Measurements from ENCODE around the gene EIF2B2.
A peak's percentile ranks its signal among the peaks of the same experiment; 100 is the strongest.
"Not testable (repeated sequence)": the region's sequence is repeated elsewhere in the genome, so short reads cannot be mapped to it uniquely, and the experiment has no call there.

Gene EIF2B2

DNA sequence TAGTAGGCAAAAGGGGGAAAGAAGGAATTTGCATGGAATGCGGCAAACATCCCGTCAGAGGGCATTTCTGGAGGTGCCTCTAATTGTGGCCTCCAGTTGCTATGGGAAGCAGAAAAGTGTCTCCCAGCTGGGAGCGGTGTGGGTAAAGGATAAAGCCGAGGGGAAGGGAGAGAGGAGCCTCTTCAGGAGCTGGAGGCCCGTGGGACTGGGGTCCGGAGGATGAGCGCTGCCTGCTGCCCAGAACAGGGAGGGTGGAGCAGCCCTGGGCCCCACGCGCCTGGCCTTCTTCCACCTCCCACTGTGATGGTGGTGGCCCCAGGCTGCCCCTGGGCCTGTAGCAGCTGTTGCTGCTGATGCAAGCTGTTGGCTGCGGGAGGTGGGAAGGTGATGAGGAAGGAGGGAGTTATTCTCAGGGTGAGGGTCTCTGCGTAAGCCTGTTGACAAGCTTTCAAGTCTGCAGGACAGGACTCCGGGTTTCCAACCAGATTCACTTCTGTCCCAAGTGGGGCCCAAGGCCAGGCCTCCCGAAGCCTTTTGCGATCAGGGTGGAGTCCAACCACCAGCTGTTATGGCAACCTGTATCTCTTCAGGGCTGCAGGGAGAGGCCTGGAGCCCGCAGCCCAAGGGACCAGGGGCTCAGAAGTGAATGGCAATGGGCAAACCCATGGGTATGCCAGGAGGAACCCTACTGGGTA lies 28.2 kb upstream of the EIF2B2 start:
- no peak for DNase-seq (ENCODE audit: low read depth)

DNA sequence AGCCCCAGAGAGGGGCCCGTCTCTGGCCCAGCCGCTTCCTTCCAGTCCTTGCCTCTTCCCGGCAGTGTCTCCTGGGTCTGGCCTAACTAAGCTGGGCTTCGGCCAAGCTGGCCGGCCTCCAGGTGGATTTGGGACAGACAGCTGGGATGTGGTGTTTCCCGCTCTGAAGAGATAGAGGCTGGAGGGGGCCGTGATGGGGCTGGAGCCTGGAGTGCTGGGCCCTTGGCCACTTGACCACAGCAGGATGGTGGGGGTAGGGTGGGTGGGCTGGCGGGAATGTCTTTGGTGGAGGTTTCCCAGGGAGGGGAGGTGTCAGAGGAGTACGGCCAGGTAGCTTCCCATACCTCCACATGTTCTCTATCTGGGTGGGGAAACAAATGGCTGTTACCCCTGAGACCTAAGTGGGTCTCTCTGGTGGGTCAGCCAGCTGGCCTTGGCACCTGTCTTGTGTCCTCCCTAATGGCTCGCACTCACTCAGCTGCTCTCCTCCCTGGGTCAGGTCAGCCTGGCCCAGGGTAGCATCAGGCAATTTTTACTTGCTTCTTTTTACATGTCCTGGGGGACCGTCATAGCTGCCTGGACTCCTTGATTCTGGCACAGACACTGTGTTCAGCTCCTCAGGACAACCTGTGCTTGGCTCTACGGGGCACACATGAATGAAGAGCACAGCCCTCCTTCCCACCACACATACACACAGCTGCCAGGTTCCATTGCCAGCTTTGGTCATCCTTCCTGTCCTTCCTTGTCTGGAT lies 27.5 kb upstream of the EIF2B2 start:
- no peak for DNase-seq (ENCODE audit: low read depth)

DNA sequence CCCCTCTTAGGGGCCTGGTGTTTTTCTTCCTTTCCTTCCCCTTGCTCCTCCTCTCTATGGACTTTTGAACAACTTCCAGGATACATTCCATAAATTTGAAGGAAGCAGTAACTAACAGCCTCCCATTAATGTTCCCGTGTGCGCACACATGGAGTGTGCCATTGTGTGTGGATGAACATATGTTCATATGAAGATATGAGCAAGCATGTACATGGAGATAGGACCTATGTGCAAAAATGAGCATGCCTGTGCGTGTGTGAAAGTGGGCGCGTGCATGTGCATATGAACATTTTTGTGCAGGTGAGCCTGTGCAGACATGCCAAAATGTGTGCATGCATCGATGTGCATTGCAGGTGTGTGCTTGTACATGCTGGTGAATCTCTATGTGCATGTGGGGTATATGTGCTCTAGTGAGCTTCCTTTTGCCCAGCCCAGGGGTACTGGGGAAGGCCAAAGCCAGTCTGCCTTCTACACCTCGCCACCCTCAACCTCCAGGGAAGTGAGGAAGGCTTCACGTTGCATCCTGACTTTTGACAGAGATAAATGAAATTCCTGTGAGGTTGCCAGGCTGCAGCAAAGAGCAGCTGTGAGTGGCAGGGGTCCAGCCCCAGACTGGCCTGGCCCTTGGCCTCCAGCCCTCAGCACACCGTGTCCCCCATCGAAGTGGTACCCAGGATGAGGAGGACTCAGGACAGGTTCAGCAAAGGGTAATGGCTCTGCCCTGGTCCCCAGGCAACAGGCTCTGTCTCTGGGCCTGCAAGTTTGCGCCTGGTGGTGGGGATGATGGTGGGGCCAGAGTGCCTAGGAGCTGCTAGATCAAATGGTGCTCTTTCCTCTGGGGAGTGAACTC lies 26.2 kb upstream of the EIF2B2 start:
- DNase-seq (ENCODE audit: low read depth) = no peak

DNA sequence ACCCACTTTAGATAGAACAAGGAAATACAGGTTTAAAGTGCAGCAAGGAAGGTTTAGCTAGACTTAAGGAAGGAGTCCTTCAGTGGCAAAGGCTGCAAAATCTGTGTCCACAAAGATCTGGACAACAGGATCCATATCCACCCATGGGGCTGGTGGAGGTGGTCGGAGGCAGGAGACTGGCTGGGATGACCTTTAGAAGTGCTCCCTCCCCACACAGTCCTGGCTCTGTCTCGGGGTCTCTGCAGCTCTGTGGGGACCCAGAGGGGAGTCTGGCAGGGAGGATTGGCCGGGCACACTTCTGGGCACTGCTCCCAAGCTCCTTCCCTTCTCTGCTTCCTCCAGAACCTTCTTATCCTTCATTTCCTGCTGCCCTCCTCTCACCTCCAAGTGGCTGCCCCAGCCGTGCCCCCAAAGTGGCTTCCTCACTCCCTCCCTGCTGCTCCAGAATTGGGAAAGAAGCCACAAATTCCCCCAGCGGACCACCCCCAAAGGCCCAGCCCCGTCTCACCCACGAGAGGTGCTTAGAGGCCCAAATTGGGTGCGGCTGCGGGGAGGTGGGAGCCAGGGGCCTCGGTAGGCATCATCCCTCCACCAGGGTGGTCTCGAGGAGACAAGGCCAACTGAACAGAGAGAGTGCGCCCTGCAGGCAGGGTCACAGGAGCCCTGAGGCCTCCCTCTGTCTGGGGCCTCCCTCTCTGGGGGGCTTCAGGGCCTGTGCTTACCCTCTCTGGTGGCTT lies 25.4 kb upstream of the EIF2B2 start:
- no peak for DNase-seq (ENCODE audit: low read depth)

DNA sequence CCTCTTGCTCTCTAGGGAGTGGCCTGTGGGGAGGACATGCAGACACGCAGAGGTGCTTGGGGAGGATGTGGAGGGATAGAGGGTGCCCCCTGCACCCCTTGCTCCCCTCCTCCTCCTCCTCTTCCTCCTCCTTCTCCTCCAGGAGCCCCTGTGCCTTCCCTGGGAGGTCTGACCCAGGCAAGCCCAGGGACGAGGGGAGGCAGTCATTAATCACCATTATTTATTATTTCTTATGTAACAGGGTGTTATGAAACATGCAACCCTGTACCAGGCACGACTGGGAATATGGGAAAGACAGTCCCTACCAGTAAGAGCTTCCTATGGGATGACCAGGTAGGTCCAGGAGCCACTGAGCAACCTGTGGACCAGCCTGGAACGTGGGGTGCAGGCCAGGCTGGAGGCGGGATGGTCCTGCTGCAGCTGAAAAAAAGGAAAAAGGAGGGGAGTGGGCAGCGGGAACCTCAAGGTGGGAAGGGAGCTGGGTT lies 24.8 kb upstream of the EIF2B2 start:
- DNase-seq (ENCODE audit: low read depth) = no peak

DNA sequence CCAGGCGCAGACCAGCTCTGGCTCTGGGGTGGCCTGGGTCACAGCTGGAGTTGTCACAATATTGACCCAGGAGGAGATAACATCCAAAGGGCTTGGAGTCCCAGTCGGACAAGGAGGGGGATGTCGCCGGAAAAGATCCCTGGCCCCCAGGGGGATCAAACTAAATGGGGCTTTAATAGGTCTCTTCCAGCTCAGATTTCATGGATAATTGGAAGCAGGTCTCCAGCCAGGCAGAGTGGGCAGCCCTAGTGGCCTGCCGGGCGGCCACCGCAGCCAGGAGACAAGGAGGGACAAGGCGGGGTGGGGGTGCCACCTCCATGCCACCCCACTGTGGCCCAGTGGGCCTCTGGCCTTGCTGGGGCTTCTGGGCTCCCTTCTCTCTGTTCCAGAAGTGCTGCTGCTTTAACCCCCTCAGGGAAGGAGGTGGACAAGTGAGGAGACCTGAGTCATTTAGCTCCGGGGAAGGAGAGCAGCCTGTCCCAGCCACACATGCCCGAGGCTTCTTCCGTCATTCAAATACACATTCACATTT lies 24.2 kb upstream of the EIF2B2 start:
- DNase-seq (ENCODE audit: low read depth) = peak; percentile 73

DNA sequence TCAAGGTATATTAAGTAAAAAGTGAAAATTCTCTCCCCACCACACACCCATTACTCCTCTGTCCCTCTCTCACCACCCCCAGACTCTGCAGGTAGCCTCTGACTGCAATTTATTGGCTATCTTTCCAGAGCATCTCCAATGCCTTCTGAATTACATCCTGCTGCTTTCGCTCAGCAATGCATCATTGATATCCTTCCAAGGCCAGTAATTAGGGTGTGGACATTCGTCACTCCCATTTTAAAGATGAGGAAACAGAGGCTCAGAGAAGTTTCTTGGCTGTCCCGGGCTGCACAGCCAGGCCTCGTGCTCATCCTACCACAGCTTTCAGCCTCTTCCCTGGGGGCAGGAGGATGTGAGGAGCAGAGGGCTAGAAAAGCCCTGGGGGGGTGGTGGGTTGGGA lies 23.7 kb upstream of the EIF2B2 start:
- no peak for DNase-seq (ENCODE audit: low read depth)

DNA sequence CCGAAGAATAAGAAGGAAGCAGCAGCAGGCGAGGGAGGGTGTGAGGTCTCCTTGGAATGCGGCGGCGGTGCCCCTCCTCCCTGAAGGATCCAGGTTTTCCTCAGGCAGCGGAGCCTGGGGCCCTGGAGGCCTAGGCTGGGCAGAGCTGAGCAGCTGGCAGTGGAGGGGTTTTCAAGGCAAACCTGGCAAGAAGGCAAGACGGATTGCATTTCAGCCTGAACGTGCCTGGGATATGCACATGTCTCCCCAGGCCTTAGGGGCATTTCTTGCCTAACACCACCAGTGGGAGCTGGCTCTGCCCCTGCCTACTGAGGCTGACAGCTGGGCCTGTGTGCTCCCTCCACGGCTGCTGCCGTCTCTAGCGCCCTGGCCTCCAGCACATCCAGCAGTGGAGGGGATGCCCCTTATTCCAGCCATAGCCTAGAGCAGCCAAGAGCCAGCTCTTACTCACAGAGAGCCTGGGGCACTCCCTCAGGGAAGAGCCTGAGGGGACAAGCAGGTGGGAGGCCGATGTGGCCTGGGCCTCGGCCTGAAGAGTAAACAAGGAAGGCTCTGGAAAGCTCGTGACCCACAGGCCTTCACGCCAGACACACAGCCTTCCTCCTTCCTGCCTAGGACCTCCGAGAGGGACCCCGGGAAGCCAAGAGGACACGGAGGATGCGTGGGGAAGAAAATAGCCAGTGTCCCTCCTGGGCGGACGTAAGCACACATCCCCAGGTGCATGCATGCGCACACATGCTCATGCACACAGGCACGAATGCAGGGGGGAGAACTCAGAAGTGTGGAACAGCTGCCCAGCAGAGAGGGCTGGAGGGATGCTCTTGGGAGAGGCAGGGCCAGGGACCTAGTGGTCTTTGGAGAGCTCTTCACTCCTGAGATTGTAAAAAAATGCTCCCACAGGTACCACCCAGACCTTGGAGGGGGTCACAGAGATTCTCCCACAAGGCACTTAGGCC lies 23.0 kb upstream of the EIF2B2 start:
- DNase-seq (ENCODE audit: low read depth) = peak; percentile 72

DNA sequence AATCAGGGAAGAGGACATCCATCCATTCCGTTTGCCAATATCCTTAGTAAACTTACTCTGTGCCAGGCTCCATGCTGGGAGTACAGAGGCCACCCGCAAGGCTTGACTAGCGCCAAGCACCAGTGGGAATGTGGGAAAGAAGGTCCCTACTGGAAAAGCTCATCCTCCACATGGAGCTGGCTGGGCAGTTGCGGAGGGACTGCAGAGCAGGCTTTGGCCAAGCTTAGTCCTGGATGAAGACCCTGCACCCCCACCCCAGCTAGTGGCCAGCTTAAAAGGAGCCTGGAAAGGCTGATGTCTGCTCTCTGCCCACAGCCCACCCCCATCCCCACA lies 22.4 kb upstream of the EIF2B2 start:
- peak; percentile 43 for DNase-seq (ENCODE audit: low read depth)

DNA sequence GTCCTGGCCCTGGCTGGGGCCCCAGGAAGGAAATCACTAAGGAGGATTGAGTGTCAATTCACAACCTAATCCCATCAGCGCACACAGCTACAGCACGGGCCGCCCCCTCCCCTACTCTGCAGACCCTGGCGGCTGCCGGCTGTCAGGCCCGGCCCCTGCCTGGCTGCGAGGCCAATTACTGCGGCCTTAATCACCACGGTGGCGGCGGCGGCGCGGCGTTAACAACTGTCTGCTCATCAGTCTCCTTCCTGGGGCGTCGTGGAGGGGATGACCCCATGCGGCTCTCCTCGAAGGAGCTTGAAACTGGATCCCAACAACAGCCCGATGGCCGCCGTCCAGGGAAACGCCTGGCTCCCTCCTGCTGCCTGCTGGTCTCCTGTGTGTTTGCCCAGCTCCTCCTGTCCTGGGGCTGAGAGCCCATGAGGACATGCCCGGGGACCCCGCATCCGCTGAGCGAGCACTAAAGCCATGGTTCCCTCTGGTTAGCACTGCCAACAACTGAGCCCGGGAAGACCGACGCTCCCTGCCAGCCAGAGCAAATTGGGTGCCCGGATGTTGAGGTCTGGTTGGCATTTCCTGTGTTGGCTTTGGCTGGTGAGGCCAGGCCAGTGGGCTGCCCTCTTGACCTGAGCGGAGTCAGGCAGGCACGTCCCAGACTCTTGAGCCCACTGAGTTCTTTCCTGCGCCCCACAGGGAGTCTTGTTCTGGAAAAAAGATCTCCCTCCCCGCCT lies 21.8 kb upstream of the EIF2B2 start:
- peak; percentile 77 for DNase-seq (ENCODE audit: low read depth)

DNA sequence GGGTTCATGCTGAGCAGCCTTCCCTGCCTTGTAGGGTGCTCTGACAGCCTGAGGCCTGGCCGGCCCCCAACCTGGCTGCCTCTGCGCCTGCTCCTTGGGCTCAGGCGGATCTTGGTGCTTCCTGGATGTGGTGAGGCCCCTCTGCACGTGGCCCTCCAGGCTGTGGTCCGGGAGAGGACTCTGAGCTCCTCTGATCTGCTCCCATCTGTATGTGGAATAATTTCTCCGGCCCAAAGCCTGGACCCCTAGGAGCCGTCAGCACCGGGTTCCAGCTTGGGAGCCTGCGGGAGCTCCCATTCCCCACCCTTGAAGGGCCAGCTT lies 21.3 kb upstream of the EIF2B2 start:
- no peak for DNase-seq (ENCODE audit: low read depth)

DNA sequence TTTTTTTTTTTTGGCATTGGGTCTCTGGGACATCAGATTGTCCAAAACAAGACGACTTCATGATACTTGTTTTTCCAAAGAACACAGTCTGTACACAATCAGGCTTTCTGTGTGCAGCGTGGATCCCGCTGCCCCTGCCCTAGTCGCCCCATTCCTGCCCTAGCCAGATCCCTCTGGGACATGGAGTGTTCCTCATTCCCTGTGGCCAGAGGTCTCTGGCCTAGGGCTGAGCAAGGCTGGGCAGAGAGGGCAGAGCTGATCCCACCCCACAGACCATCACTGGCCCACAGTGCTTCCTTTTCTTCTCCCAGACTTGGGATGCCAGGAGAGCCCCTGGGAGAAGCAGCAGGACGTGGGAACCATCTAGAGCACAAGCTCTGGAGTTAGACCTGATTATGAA lies 20.9 kb upstream of the EIF2B2 start:
- no peak for DNase-seq (ENCODE audit: low read depth)

DNA sequence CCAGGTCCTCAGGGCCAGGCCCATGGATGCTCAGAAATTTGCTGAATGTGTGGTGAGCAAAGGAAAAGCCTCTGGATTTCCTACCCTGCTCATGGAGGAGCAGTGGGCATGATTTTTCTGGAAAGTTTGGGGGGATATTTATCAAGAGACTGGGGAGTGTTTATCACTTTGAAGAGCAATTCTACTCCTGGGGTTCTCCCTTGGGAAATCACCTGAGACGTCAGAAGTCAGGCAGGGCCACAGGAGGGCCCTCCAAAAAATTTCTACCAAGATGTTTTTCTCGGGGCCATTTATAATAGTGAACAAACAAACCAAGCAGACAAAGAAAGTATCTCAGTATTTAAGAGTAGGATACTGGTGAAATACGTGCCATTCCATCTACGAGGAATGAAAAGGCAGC lies 20.1 kb upstream of the EIF2B2 start:
- no peak for DNase-seq (ENCODE audit: low read depth)

DNA sequence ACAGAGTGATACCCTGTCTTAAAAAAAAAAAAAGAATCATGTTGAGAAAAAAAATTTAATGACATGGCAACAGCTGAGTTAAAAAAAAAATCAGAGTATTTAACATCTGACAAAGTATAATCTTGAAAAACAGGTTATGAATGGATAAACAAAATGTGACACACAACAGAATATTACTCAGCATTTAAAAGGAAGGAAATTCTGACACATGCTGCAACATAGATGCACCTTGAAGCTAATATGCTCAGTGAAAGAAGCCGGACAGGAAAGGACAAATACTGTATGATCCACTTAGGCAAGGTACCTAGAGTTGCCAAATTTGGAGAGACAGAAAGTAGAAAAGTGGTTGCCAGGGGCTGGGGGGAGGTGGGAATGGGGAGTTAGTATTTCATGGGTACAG lies 19.4 kb upstream of the EIF2B2 start:
- no peak for DNase-seq (ENCODE audit: low read depth)

DNA sequence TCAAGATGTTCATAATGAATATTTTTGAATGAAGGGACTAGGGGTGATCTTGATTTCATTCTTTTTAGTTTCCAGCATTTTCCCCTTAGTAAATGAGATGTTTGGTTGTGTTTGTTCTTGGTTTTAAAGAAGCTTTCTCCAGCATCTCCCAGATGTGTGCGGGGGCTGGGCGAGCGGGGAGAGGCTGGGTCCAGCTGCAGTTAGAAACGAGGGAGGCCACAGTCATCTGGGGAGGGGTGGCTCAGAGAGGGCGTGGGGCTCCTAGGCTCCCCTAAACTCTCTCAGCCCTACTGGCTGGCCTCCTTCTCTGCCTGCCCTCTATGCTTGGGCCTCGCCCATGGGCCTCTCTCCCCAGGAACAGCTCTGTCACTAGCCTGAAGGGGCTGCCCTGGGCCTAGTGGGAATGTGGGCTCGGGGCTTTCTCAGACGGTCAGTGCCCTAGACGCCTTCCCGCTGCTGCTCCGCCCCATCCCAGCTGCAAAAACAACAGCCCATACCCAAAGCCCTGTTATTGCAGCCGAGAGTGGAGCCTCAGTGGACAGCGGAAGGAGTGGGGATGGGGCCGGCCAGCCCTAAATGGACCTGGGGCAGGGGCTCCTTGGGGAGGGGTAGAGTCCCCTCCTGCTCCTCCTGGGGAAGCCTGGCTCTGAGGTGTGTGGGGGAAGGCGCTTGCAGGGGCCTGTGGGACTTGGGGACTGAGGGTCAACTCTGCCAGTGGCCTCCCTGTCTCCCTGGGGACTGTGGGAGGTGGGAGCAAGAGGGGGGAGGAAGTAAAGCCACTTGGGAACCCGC lies 18.3 kb upstream of the EIF2B2 start:
- no peak for DNase-seq (ENCODE audit: low read depth)

DNA sequence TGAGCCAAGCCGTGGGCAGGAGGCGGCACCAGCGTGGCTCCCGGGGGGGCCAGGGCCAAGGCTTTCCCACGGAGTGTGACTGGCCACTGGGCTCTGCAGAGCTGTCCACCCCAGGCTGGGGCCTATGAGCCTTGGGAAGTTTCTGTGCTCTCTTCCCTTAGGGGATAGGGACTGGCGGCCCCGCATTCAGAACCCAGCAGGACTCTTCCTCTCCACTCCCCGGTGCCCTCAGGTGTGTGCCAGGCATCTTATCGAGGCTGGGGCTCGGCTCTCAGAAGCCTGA lies 17.8 kb upstream of the EIF2B2 start:
- no peak for DNase-seq (ENCODE audit: low read depth)

DNA sequence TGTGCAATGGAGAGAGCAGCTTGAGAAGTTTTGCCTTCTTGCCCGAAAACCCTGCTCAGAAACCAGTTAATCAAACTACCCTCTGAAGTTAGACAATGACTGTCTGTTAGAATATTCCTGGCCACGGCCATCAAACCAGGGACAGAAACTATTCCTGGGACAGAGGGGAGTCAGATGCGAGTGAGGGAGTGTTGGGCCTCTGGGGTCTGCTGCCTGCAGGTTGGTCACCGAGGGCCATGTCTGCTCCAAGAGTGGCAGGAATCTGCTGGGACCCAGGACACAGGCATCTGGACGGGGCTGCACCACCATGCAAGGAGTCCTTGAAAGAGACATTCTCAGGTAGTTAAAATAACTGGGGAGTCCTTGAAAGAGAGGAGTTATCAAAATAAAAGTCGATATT lies 16.9 kb upstream of the EIF2B2 start:
- DNase-seq (ENCODE audit: low read depth) = no peak

DNA sequence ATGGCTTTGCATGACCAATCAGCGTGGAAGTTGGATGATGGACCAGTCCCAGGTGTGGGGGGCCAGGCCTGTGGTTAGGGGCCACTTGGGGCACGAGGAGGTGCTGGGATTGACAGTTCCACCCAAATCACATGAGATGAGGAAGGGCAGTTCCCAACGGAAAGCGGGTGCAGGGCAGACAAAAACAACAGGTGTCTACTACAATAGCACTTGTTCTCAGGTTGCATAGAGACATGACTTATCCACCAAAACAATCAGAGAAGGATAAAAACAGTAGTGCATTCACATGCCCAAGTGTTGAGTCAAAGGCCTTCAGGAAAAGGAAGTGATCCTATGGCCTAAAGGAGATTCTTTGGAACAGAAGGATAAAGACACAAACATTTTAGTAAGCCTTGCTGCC lies 14.6 kb upstream of the EIF2B2 start:
- peak; percentile 80 for DNase-seq (ENCODE audit: low read depth)

DNA sequence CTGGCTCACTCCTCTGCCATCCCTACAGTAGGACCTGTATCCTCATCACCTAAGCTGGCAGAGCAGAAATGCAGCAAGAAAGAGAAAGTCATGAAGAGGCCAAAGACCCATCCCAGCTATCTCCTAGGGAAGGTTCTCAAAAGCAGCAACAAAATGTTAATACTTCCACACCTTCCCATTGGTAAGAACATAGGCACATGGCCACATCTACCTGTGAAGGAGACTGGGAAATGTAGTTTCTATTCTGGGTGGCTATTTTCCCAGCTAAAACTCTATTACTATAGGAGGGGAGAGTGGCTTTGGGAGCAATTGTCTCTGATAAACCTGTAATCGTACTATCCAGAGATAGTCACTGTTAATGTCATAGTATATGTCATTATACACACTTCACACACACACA lies 13.7 kb upstream of the EIF2B2 start:
- DNase-seq (ENCODE audit: low read depth) = no peak

DNA sequence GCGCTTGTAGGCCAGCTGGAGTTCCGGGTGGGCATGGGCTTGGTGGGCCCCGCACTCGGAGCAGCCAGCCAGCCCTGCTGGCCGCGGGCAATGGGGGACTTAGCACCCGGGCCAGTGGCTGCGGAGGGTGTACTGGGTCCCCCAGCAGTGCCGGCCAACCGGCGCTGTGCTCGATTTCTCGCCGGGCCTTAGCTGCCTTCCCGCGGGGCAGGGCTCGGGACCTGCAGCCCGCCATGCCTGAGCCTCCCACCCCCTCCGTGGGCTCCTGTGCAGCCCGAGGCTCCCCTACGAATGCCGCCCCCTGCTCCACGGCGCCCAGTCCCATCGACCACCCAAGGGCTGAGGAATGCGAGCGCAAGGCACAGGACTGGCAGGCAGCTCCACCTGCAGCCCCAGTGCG lies 8.5 kb upstream of the EIF2B2 start:
- DNase-seq (ENCODE audit: low read depth) = not testable (repeated sequence)

All from EH (cell line).